Stimulated activated effector memory CD8-positive, alpha-beta T cell treated with anti-CD3 and anti-CD28 coated beads, Interleukin-12 subunit alpha, Interleukin-12 subunit beta, amount 100 ng/mL, for 72 hours (primary cell): ENCODE results near the gene BEX5.

Experiments used
- ATAC-seq: fragments of 150-1000 bp; cut with Tn5 transposase; 2 replicates; pipeline ENCODE4 v1.10.0; 2021
- DNase-seq, 2 donors: peaks; one replicate each; pipeline ENCODE4 v3.0.0; 2021 to 2022; ENCODE audit warnings: low spot score in 2 of 2
- H3K27ac Mint-ChIP-seq: one replicate; pipeline ENCODE4 v1.8.0; 2022; ENCODE audit warnings: mild to moderate bottlenecking, mixed read lengths
- H3K36me3 Mint-ChIP-seq: one replicate; pipeline ENCODE4 v1.8.0; 2022; ENCODE audit warnings: mild to moderate bottlenecking, mixed read lengths
- H3K4me1 Mint-ChIP-seq: one replicate; pipeline ENCODE4 v1.8.0; 2022; ENCODE audit warnings: mixed read lengths
- H3K4me3 Mint-ChIP-seq: one replicate; pipeline ENCODE4 v1.8.0; 2022; ENCODE audit warnings: mild to moderate bottlenecking, mixed read lengths
- H3K9me3 Mint-ChIP-seq: one replicate; pipeline ENCODE4 v1.8.0; 2022; ENCODE audit warnings: mixed read lengths

Gene BEX5

DNA sequence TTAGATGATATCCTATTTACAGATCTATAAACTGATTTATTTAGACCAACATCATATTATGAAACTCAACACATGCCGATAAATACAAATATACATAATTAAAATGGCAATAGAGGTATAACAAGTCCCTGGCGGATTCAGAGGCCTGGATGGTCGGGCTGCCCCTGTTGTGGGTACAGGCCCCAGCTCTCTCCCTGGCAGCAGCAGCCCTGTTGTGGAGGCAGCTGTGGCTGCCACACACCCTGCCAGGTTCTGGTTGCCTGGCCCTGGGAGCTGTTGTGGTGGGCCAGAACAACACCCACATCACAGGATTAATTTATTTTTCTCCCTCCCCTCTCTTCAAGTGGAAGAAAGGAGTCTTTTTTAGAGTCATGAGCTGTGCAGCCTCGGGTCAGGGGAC is 42.4 kb downstream of the BEX5 start:
- no peak for DNase-seq
- no peak for ATAC-seq
- Mint-ChIP-seq H3K4me3 (no peak overlapping the region), H3K4me1 (no peaks in the 10 kb centered on the region), H3K27ac (no peak overlapping the region), H3K9me3 (no peaks in the 10 kb centered on the region), H3K36me3 (no peaks in the 10 kb centered on the region)
